HG03520 (cell line): Measurements from ENCODE around the gene PIGS.

Experiments used
- ATAC-seq: cut with Tn5 transposase; IDR thresholded peaks from one replicate; pipeline ENCODE4 v1.9.1; 2021; ENCODE audit warnings: mild to moderate bottlenecking, moderate library complexity; ENCODE audit not compliant: unreplicated experiment

The PIGS gene

DNA sequence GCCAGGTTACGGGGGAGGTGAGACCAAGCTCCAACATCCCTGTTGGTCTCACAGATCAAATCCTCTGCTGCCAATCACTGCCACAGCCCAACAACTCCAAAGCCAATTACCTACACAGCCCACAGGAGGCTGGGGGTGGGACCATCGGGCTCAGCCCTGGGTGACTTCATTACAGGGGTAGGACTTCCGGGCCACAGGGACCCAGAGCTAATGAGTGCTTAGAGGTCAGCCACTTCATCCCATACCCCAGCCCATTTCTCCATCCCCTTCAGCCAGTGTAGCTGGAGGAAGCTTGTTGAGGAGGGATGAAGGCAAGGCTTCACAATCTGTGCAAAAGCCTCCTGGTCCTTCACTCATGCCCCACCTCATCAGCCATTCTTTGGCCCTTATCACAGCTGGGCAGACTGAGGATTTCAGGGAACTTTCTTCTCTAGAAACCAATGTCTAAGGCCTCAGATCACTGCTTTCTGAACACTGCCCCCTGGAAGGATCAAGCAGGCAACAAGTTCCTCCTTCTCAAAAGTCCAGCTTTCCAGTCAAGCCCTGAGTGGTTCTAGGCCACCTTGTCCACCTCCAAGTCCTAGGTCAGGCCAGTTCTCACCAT, 59.4 kb downstream of the PIGS start:
- no peak for ATAC-seq

DNA sequence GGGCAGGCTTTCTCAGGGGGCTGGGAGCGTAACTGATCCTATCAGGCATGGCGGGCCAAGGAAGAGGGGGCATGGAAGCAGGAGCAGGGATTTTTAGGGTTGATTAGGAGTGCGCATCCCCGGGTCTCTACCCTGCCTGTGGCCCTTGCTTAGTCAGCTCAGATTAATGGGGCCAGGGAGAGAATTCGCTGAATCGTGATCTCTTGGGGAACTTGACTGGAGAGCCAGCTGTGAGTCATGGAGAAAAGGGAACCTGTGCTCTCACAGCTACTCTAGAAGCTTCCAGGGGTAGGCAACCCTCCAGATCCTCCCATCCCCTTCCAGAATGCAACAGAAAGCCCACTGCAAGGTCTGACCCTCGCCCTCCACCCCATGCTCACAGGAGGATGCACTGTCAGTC, 61.5 kb downstream of the PIGS start:
- no peak for ATAC-seq

DNA sequence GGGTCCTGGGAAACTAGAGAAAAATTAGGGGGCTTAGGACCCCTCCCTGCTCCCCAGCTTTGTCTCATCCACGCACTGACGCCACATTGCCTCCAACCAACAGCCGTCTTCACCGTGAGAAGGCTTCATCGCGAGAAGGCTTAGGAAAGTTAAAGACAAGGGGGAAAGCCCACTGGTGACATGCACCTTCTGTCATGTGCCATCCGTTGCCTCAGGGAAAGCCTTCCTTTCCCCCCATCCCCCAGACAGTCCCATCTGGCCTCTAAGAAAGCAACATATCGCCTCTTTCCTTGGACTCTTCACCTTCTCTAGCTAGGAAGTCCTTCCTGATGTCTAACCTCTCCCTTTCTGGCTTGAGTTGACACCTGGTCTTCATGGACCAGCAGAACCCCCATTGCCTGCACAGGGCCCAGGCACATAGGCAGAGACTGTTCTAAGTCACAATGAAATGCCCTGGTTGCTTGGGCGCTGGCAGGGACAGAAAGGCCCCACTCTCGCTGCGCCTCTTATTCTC, 63.1 kb downstream of the PIGS start:
- no peak for ATAC-seq

- ATAC-seq = no peak
Observed at GRCh38 chr17:28507567-28508203, 63.6 kb downstream of the PIGS start.

DNA sequence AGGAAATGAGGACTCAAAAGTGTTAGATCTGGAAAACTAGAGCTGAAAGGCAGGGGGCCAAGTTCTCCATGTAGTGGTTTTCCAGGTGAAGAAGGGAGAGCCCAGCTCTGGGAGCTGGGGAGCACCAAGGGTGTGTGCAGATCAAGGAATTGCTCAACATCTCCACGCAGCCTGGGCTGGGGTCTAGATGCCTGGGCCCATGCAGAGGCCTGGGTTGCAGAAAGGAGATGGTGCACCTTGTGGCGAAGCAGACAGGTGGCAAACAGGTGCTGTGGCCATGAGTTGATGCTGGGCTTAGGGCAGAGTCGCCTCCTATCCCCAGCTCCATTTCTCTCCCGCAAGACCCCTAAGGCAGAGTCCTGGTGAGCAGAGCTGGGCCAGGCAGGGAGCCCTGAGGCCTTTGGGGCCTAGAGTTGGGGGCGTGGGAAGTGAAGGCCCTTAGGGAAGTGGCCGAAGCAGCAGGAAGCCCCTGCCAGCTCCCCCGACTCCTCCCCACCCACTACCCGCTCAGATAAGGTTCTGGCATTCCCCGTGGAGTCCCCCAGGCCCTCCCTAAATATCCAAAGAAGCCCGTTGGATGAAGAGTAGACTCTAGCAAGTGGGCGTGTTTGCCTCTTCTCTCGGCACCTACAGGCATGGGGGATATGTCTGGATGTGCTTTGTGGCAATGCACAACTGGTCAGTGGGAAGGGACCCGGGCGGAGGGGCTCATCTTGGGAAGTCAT, 64.4 kb downstream of the PIGS start:
- ATAC-seq = no peak

DNA sequence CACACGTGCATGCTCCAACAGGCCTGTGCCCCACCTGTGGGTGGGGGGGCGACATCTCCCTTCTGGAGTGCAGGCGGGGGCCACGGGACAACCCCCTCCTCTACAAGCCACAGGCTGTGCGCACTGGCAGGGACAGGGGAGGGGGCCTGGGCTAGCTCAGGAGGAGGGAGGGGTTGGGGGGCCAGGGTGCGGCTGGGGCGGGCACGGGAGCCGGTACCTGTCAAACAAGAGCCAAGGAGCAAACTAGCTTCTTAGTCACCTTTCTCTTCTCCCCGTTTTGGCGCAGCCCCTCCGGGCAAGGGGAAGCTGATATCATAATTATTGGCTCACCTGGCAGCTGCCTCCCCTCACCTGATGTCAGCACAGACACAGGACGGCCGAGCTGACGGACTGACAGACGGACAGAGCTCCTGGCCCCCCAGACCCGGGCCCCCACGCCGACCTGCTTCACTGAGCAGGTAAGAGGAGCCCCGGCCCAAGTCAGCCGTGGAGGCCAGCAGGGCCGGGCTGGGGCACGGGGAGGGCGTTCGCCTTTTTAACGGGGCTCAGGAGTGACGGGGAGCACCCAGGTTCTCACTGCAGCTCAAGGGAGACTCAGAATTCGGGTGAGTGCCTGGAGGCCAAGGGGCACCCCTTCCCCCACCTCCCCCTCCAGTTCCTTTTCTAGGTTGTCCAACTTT, 65.2 kb downstream of the PIGS start, which contains the start of gene FOXN1:
Gene FOXN1 (plus strand): TSS at position 363 of the 680 bp plus-strand sequence. CDS start 17,622 bp downstream, outside the sequence.
- no peak for ATAC-seq

DNA sequence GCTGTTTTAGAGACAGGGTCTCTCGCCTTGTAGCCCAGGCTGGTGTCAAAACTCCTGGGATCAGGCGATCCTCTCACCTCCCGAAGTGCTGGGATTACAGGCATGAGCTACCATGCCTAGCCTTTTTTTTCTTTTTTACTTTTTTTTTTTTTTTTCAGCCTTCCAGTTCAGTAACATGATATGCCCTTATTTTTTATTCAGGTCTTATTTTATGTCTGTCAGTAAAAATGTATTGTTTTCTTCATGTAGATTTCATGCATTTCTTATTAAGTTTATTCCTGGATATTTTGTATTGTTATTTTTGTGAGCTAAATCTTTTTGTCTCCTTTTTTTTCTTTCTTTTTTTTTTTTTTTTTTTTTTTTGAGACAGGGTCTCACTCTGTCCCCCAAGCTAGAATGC, 67.9 kb downstream of the PIGS start:
- no peak for ATAC-seq
